ENCODE data around the gene ZNF813. TPM values are rescaled to one million over a fixed set of nuclear protein-coding genes. Genes with fewer than 3 reads are reported as not detected.

The ZNF813 gene
- total RNA-seq, 1 donor from 2014 or later, result 3.1 TPM

Other genes starting within 250 kb of the ZNF813 start
- 1.7 and 2.7 TPM in 2 replicates for gene ZNF677, start 212.9 kb upstream of the ZNF813 start, total RNA-seq
- not detected in 2 replicates for gene VN1R2, start 209.4 kb upstream of the ZNF813 start, total RNA-seq
- not detected in 2 replicates for gene VN1R4, start 200.0 kb upstream of the ZNF813 start, total RNA-seq
- 8.9 and 9.6 TPM in 2 replicates for gene ZNF845, start 134.0 kb upstream of the ZNF813 start, total RNA-seq
- gene ZNF525, start 102.0 kb upstream of the ZNF813 start, total RNA-seq, result 14.1 and 15.1 TPM in 2 replicates
- 9.3 and 11.1 TPM in 2 replicates for gene ZNF765, start 72.6 kb upstream of the ZNF813 start, total RNA-seq
- gene ZNF761, start 35.7 kb upstream of the ZNF813 start, total RNA-seq, result 11.4 and 11.7 TPM in 2 replicates
- 14.6 and 16.5 TPM in 2 replicates for gene ZNF331, start 70.4 kb downstream of the ZNF813 start, total RNA-seq
- gene DPRX, start 164.3 kb downstream of the ZNF813 start, total RNA-seq, result not detected in 2 replicates